Endothelial cell (in vitro differentiated cells): ENCODE results near the gene TMEM151A. TPM values are rescaled to one million over a fixed set of nuclear protein-coding genes. Genes with fewer than 3 reads are reported as not detected.

Source experiments
- DNase-seq: peaks from one replicate; pipeline ENCODE4 v3.0.0; 2021; ENCODE audit warnings: low spot score
- H3K27ac Mint-ChIP-seq: one replicate; pipeline ENCODE4 v1.8.0; 2021; ENCODE audit warnings: mixed read lengths, inconsistent platforms; ENCODE audit not compliant: unreplicated experiment
- H3K27me3 Mint-ChIP-seq: one replicate; pipeline ENCODE4 v1.8.0; 2021; ENCODE audit warnings: mild to moderate bottlenecking, moderate library complexity, mixed read lengths, inconsistent platforms; ENCODE audit not compliant: unreplicated experiment
- H3K36me3 Mint-ChIP-seq: one replicate; pipeline ENCODE4 v1.8.0; 2021; ENCODE audit warnings: mild to moderate bottlenecking, low read depth, mixed read lengths, inconsistent platforms; ENCODE audit not compliant: unreplicated experiment
- H3K4me1 Mint-ChIP-seq: one replicate; pipeline ENCODE4 v1.8.0; 2021; ENCODE audit warnings: mild to moderate bottlenecking, mixed read lengths, inconsistent platforms; ENCODE audit not compliant: unreplicated experiment
- H3K4me3 Mint-ChIP-seq: one replicate; pipeline ENCODE4 v1.8.0; 2021; ENCODE audit warnings: mild to moderate bottlenecking, mixed read lengths, inconsistent platforms; ENCODE audit not compliant: unreplicated experiment
- H3K9me3 Mint-ChIP-seq: one replicate; pipeline ENCODE4 v1.8.0; 2021; ENCODE audit warnings: mixed read lengths, inconsistent platforms; ENCODE audit not compliant: unreplicated experiment
- total RNA-seq: library from RNA; stranded (reverse); fragmentation: NEBNext Ultra II Directional; extraction: Animal tissue kit (Norgen Biotek cat#: 25700); gene quantifications from one replicate; pipeline ENCODE4 v1.2.1, GENCODE V29; 2021; ENCODE audit not compliant: unreplicated experiment
- TF ChIP-seq, protein P1 (sequence below): fragments of 200-600 bp; sonication (generic); IDR thresholded peaks from one replicate; pipeline ENCODE4 v1.5.0; 2021; ENCODE audit warnings: antibody characterized with exemption; ENCODE audit not compliant: unreplicated experiment

The TMEM151A gene
- total RNA-seq, 1 donor from 2014 or later = not detected

DNA sequence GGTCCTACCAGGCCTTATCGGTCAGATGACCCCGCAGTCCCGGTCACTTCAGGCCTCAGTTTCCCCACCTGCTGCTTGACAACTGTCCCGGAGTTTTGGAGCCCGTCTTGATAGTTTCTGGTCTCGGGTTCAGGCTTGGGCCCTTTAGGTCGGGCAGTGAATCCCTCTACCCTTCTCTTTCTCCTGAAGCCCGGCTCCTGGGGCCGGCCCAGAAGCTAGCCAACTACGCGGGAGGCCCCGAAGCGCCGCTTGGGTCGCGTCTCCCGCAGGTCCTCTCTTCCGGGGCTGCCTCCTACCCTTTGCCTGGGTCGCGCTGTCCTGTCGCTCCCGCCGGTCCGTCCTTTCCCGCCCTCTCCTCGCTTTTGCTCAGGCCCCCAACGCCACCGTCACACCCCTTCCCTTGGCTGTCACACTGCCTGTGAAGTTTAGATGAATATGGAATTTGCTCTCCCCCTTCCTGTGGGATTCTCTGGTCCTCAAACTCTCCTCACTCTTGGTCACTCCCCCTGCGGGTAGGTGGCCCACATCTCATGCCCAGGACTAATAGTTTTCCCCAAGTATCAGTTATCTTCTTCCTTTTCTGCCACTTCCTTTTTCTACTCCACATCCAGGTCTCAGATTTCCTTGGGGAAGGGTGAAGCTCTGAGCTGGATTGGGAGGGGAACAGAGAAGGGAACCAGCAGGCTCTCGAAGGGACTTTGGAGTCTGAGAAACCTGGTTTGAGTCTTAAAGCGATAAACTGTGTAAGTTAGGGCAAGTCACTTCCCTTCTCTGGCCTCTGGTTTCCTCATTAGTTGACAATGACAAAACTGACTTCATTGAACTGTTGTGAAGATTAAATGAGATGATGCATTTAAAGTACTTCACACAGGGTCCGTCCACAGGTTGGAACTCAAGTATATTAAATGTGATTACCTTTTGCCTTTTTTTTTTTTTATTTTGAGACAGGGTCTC lies 22.5 kb upstream of the TMEM151A start:
- TF ChIP-seq, protein P1, sequence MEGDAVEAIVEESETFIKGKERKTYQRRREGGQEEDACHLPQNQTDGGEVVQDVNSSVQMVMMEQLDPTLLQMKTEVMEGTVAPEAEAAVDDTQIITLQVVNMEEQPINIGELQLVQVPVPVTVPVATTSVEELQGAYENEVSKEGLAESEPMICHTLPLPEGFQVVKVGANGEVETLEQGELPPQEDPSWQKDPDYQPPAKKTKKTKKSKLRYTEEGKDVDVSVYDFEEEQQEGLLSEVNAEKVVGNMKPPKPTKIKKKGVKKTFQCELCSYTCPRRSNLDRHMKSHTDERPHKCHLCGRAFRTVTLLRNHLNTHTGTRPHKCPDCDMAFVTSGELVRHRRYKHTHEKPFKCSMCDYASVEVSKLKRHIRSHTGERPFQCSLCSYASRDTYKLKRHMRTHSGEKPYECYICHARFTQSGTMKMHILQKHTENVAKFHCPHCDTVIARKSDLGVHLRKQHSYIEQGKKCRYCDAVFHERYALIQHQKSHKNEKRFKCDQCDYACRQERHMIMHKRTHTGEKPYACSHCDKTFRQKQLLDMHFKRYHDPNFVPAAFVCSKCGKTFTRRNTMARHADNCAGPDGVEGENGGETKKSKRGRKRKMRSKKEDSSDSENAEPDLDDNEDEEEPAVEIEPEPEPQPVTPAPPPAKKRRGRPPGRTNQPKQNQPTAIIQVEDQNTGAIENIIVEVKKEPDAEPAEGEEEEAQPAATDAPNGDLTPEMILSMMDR = peak; percentile 41
- Mint-ChIP-seq H3K27me3 (peaks cover 30% of the 10 kb centered on the region), H3K4me3 (peak overlapping the region; percentile 95), H3K27ac (peak overlapping the region; percentile 98), H3K9me3 (no peaks in the 10 kb centered on the region), H3K4me1 (peaks cover 17% of the 10 kb centered on the region), H3K36me3 (peaks cover 36% of the 10 kb centered on the region)
- no peak for DNase-seq

DNA sequence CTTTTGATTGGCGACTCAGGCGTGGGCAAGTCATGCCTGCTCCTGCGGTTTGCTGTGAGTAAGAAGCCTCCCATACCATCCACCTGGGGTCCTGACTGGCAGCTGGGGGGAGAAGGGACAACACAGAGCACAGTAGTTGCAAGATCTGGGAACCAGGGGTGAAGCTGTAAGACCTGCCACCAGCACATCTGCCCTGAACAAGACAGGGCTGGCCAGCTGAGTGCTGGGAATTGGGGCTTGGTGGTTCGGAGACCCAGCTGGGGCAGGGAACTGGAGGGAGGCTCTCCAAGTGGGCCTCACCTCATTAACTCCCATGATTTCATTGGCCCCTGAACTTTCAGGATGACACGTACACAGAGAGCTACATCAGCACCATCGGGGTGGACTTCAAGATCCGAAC lies 19.9 kb upstream of the TMEM151A start:
- no peaks in the 10 kb centered on the region for H3K9me3 Mint-ChIP-seq
- H3K27me3 Mint-ChIP-seq = peaks cover 33% of the 10 kb centered on the region
- peak overlapping the region; percentile 36 for H3K27ac Mint-ChIP-seq
- H3K4me3 Mint-ChIP-seq = peak overlapping the region; percentile 37
- H3K36me3 Mint-ChIP-seq = peaks cover 37% of the 10 kb centered on the region
- DNase-seq = no peak
- peaks cover 17% of the 10 kb centered on the region for H3K4me1 Mint-ChIP-seq
- TF ChIP-seq, protein P1 = no peak

DNA sequence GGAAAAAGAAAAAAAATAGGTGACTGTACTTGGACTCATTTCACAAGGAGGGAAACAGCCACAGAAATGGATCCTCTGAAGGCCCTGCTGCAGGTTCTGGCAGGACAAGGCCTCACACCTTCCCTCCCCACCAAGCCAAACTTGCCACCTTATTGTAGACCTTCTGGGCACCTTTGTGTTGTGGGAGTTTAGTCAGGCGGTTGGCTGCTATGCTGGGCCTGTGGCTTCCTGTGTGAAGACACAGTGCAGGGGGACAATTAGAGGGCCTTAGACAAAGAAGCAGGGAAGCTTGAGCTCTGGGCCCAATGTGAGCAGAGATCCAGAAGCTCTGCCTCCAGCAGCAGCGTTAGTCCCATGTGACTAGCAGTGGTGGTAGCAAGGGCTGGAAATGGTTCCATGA lies 19.1 kb upstream of the TMEM151A start:
- H3K27me3 Mint-ChIP-seq = peaks cover 30% of the 10 kb centered on the region
- no peak overlapping the region for H3K27ac Mint-ChIP-seq
- peaks cover 17% of the 10 kb centered on the region for H3K4me1 Mint-ChIP-seq
- no peaks in the 10 kb centered on the region for H3K9me3 Mint-ChIP-seq
- DNase-seq = no peak
- peaks cover 37% of the 10 kb centered on the region for H3K36me3 Mint-ChIP-seq
- TF ChIP-seq, protein P1 = no peak
- H3K4me3 Mint-ChIP-seq = peak overlapping the region; percentile 37

DNA sequence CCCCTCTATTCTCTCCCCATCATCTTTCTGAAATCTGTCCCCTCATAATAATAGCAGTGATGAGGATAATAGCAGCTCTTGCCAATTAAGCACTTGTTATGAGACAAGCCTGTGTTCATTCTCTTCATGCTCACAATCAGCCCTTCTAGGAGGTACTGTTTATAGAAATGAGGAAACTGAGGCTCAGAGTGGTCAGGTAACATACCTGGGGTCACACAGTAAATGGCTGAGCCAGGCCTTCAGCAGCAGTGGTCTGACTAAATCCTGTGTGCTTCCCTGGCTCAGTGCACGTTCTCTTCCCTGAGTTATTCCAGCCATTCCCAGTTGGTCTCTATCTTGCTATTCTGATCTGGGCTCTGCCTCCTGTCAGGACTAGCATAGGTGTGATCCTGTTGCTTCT lies 17.5 kb upstream of the TMEM151A start:
- TF ChIP-seq, protein P1 = no peak
- no peaks in the 10 kb centered on the region for H3K9me3 Mint-ChIP-seq
- H3K27me3 Mint-ChIP-seq = peaks cover 24% of the 10 kb centered on the region
- peaks cover 35% of the 10 kb centered on the region for H3K36me3 Mint-ChIP-seq
- no peak for DNase-seq
- no peak overlapping the region for H3K27ac Mint-ChIP-seq
- H3K4me1 Mint-ChIP-seq = peaks cover 11% of the 10 kb centered on the region
- peak overlapping the region; percentile 38 for H3K4me3 Mint-ChIP-seq

DNA sequence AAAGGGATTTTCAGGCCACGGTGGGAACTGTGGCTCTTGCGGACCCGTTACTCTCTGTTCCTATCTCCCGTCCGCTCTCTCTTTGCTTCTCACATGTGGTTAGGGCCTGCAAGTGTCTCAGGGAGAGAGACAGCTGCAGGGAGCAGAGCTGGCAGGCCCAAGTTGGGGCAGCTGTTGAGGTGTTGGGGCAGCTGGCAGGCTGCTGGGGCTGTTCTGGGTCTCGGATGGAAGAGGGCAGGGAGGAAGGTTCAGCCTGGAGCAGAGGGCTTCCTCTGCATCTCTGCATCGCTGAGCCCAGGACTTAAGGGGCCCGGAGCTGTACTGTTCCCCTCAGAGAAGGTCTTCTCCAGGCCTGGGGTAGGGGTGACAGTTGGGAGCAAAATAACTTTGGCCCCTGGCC lies 16.3 kb upstream of the TMEM151A start:
- TF ChIP-seq, protein P1 = no peak
- Mint-ChIP-seq H3K27me3 (peaks cover 21% of the 10 kb centered on the region), H3K36me3 (peaks cover 31% of the 10 kb centered on the region), H3K4me3 (no peak overlapping the region), H3K4me1 (peaks cover 10% of the 10 kb centered on the region), H3K27ac (no peak overlapping the region), H3K9me3 (no peaks in the 10 kb centered on the region)
- no peak for DNase-seq
